Esophagus squamous epithelium (tissue), 5 donors: ENCODE results near the gene GSC2. TPM values are rescaled to one million over a fixed set of nuclear protein-coding genes. Genes with fewer than 3 reads are reported as not detected.
"Not testable (repeated sequence)": the region's sequence is repeated elsewhere in the genome, so short reads cannot be mapped to it uniquely, and the experiment has no call there.

Experiments
- DNase-seq: peaks from one replicate; lab custom pipeline; 2025; lab: John Stamatoyannopoulos, UW
- H3K27ac ChIP-seq, 4 donors: fragments of 200-600 bp; sonication (generic); one replicate each; pipeline ENCODE4 v1.5.1; 2016 to 2019; ENCODE audit warnings: mild to moderate bottlenecking in 1 of 4
- H3K27me3 ChIP-seq, 4 donors: fragments of 200-600 bp; sonication (generic); 1 replicate in 3 of 4; 2 replicates in 1 of 4; pipeline versions ENCODE4 v1.5.1 to v1.6.0; 2017 to 2021; ENCODE audit warnings: antibody characterized with exemption in 1 of 4
- H3K36me3 ChIP-seq, 3 donors: fragments of 200-600 bp; sonication (generic); one replicate each; pipeline ENCODE4 v1.5.1; 2016 to 2019
- H3K4me1 ChIP-seq, 3 donors: fragments of 200-600 bp; sonication (generic); one replicate each; pipeline ENCODE4 v1.5.1; 2017 to 2019
- H3K4me3 ChIP-seq, 4 donors: fragments of 200-600 bp; sonication (generic); 1 replicate in 3 of 4; 2 replicates in 1 of 4; pipeline ENCODE4 v1.5.1; 2016 to 2019; ENCODE audit warnings: mild to moderate bottlenecking in 2 of 4, moderate library complexity in 1 of 4
- H3K9me3 ChIP-seq, 3 donors: fragments of 200-600 bp; sonication (generic); one replicate each; pipeline ENCODE4 v1.5.1; 2016 to 2019
- CTCF ChIP-seq, 6 experiments: fragments of 450-650 bp in 4 of 6; fragments of 200-600 bp in 2 of 6; sonication (generic) in 2 of 6; IDR thresholded peaks; one replicate each; pipeline ENCODE4 v1.5.1; 2016 to 2019; ENCODE audit warnings: antibody characterized with exemption in 6 of 6, mild to moderate bottlenecking in 4 of 6, moderate library complexity in 4 of 6
- POLR2A ChIP-seq, 4 donors: fragments of 450-650 bp; IDR thresholded peaks; one replicate each; pipeline ENCODE4 v1.6.1; 2017; ENCODE audit warnings: antibody characterized with exemption in 4 of 4, mild to moderate bottlenecking in 4 of 4, moderate library complexity in 3 of 4
- WGBS, 2 donors: methylation state at CpG; one replicate each; pipeline ENCODE4 v1.1.5; 2018; 5-methylcytosine and 5-hydroxymethylcytosine counted together
- intact Hi-C: fragments of 100-400 bp; cut with DNase I; formaldehyde crosslinking; loops from one replicate; pipeline ENCODE4 v1.15.0; 2022
- total RNA-seq, 4 donors: library from RNA; depleted of rRNA; stranded (reverse); fragments of >200 nt; gene quantifications; one replicate each; pipeline ENCODE4 v1.1.0, GENCODE V29; 2016
- donor health status: DM: yes; HTN: yes; CAD: no.

Gene GSC2
- total RNA-seq, 4 donors from 2014 or later, result not detected

- 89 to 91% methylated on average over 6 of the region's 6 CpGs for WGBS, 2 donors
- Histone ChIP-seq H3K9me3 (no peaks in the 10 kb centered on the region), H3K4me1 (peaks cover 0 to 7% (median 3%) of the 10 kb centered on the region in 3 donors), H3K27ac (no peak overlapping the region), H3K4me3 (no peak overlapping the region), H3K27me3 (peaks cover 3 to 77% (median 10%) of the 10 kb centered on the region in 4 donors), H3K36me3 (no peaks in the 10 kb centered on the region)
- intact Hi-C loops, result no loop called here
- TF ChIP-seq POLR2A (IDR thresholded peaks at IDR 0.05), result no peak
- no peak for TF ChIP-seq CTCF (IDR thresholded peaks at IDR 0.05)
- DNase-seq, result no peak
Observed at GRCh38 chr22:19164425-19164824, 14.3 kb upstream of the GSC2 start.

GRCh38 chr22:19158649-19159048 is 8.6 kb upstream of the GSC2 start:
- H3K4me3 ChIP-seq, H3K4me1 ChIP-seq, H3K36me3 ChIP-seq, intact Hi-C loops, DNase-seq, H3K27ac ChIP-seq, H3K9me3 ChIP-seq: not testable (repeated sequence)
- H3K27me3 ChIP-seq, result peaks cover 0 to 47% (median 1%) of the 10 kb centered on the region in 4 donors
- 81 to 86% methylated on average over 10 to 11 of the region's 11 CpGs for WGBS, 2 donors

GRCh38 chr22:19156109-19156508 is 6.0 kb upstream of the GSC2 start:
- intact Hi-C loops, H3K9me3 ChIP-seq, H3K4me1 ChIP-seq, H3K4me3 ChIP-seq, H3K27ac ChIP-seq, DNase-seq, H3K36me3 ChIP-seq: not testable (repeated sequence)
- WGBS, 2 donors, result 64 to 73% methylated on average over 9 of the region's 9 CpGs
- H3K27me3 ChIP-seq, result peaks cover under 1 to 51% (median 9%) of the 10 kb centered on the region in 4 donors

GRCh38 chr22:19152942-19153883 is 3.1 kb upstream of the GSC2 start:
- Histone ChIP-seq H3K27me3 (peaks cover 7 to 80% (median 27%) of the 10 kb centered on the region in 4 donors), H3K4me1 (peaks cover 6 to 21% (median 18%) of the 10 kb centered on the region in 3 donors), H3K36me3 (no peaks in the 10 kb centered on the region), H3K9me3 (peaks cover 0 to 6% (median 0%) of the 10 kb centered on the region in 3 donors), H3K4me3 (no peak overlapping the region), H3K27ac (no peak overlapping the region)
- DNase-seq, result no peak
- intact Hi-C loops, result no loop called here
- WGBS, 2 donors, result 53 to 67% methylated on average over 7 to 8 of the region's 11 CpGs
- TF ChIP-seq POLR2A (IDR thresholded peaks at IDR 0.05) (no peak), CTCF (IDR thresholded peaks at IDR 0.05) (no peak)

GRCh38 chr22:19151329-19152191 is 1.5 kb upstream of the GSC2 start:
- DNase-seq, result no peak
- no peak for TF ChIP-seq POLR2A (IDR thresholded peaks at IDR 0.05)
- no peak for TF ChIP-seq CTCF (IDR thresholded peaks at IDR 0.05)
- Histone ChIP-seq H3K4me1 (peaks cover 6 to 21% (median 18%) of the 10 kb centered on the region in 3 donors), H3K4me3 (no peak overlapping the region), H3K9me3 (peaks cover 0 to 6% (median 0%) of the 10 kb centered on the region in 3 donors), H3K27ac (no peak overlapping the region), H3K27me3 (peaks cover 7 to 93% (median 27%) of the 10 kb centered on the region in 4 donors), H3K36me3 (no peaks in the 10 kb centered on the region)
- 41 to 62% methylated on average over 6 to 8 of the region's 10 CpGs for WGBS, 2 donors
- intact Hi-C loops, result no loop called here
